Liver (tissue), 3 donors: ENCODE measurements around the gene HEG1.

Experiments used
- CTCF ChIP-seq: fragments of 150-350 bp; IDR thresholded peaks from 2 replicates; pipeline ENCODE4 v1.5.1; 2017; ENCODE audit warnings: improper control_type of control experiment, low read depth, low read length; ENCODE audit not compliant: missing input control
- EGR1 ChIP-seq, 2 donors: IDR thresholded peaks; 2 replicates each; pipeline ENCODE4 v1.6.1; 2016 to 2018; ENCODE audit warnings: antibody characterized with exemption in 2 of 2, low read depth in 2 of 2
- FOXA1 ChIP-seq: IDR thresholded peaks from 2 replicates; pipeline ENCODE4 v1.6.1; 2016; ENCODE audit warnings: antibody characterized with exemption
- GABPA ChIP-seq, 2 donors: IDR thresholded peaks in 1 of 2; conservative IDR thresholded peaks in 1 of 2; 2 replicates each; pipeline ENCODE4 v1.6.1; 2016; ENCODE audit warnings: antibody characterized with exemption in 2 of 2, mild to moderate bottlenecking in 1 of 2, moderate library complexity in 1 of 2
- MAX ChIP-seq: IDR thresholded peaks from 2 replicates; pipeline ENCODE4 v1.6.1; 2016; ENCODE audit warnings: antibody characterized with exemption
- RAD21 ChIP-seq, 2 donors: IDR thresholded peaks; 2 replicates each; pipeline ENCODE4 v1.6.1; 2016; ENCODE audit warnings: antibody characterized with exemption in 2 of 2, mild to moderate bottlenecking in 2 of 2
- REST ChIP-seq: IDR thresholded peaks from 2 replicates; pipeline ENCODE4 v1.6.1; 2016; ENCODE audit warnings: antibody characterized with exemption, mild to moderate bottlenecking
- RXRA ChIP-seq, 2 donors: IDR thresholded peaks; 2 replicates each; pipeline ENCODE4 v1.6.1; 2017 to 2018; ENCODE audit warnings: antibody characterized with exemption in 2 of 2, mild to moderate bottlenecking in 1 of 2
- TAF1 ChIP-seq: conservative IDR thresholded peaks from 2 replicates; pipeline ENCODE4 v1.6.1; 2016; ENCODE audit warnings: antibody characterized with exemption, mild to moderate bottlenecking
- YY1 ChIP-seq: IDR thresholded peaks from 2 replicates; pipeline ENCODE4 v1.6.1; 2016; ENCODE audit warnings: antibody characterized with exemption, mild to moderate bottlenecking
- ZBTB33 ChIP-seq: IDR thresholded peaks from 2 replicates; pipeline ENCODE4 v1.6.1; 2016; ENCODE audit warnings: antibody characterized with exemption
- donor health status: healthy.
- donor health status: healthy.

GRCh38 chr3:125079675-125080045, 23.9 kb upstream of the HEG1 start:
- TF ChIP-seq MAX (no peak), CTCF (no peak), FOXA1 (no peak), YY1 (no peak), TAF1 (no peak), GABPA (IDR thresholded peaks at IDR 0.05 in 1 of 2, conservative IDR thresholded peaks at IDR 0.05 in 1 of 2) (no peak), REST (no peak), EGR1 (IDR thresholded peaks at IDR 0.05; ENCODE audit: low read depth in 2 of 2) (no peak), RAD21 (IDR thresholded peaks at IDR 0.05) (no peak), ZBTB33 (no peak), RXRA (IDR thresholded peaks at IDR 0.05) (no peak)
